K562 (cell line): ENCODE measurements around the gene SLC38A10. TPM values are rescaled to one million over a fixed set of nuclear protein-coding genes. Genes with fewer than 3 reads are reported as not detected.

Experiments used
- ARID1B ChIP-seq: fragments of 450-650 bp; IDR thresholded peaks from 2 replicates; pipeline ENCODE4 v1.6.1; 2016; ENCODE audit warnings: antibody characterized with exemption, mild to moderate bottlenecking, inconsistent platforms
- DMBX1 ChIP-seq: fragments of 250-450 bp; sonication (Bioruptor Pico); IDR thresholded peaks from 2 replicates; pipeline ENCODE4 v1.8.0; 2022; ENCODE audit warnings: inconsistent platforms, mild to moderate bottlenecking, moderate library complexity, borderline replicate concordance
- MAX ChIP-seq: sonication (generic); formaldehyde crosslinking; IDR thresholded peaks from 2 replicates; pipeline ENCODE4 v1.9.0; 2022; ENCODE audit warnings: mild to moderate bottlenecking, missing genetic modification reagents
- MECOM ChIP-seq: fragments of 250-450 bp; sonication (Bioruptor Pico); IDR thresholded peaks from 2 replicates; pipeline ENCODE4 v1.8.0; 2022; ENCODE audit warnings: inconsistent platforms
- NR2F6 ChIP-seq: fragments of 450-650 bp; formaldehyde crosslinking; IDR thresholded peaks from 2 replicates; pipeline ENCODE4 v1.4.0; 2020; ENCODE audit warnings: mild to moderate bottlenecking
- NUFIP1 ChIP-seq: fragments of 450-650 bp; IDR thresholded peaks from 2 replicates; pipeline ENCODE4 v1.6.1; 2018; ENCODE audit not compliant: partially characterized antibody
- POLR2A ChIP-seq: fragments of 450-650 bp; conservative IDR thresholded peaks from 2 replicates; pipeline ENCODE4 v1.6.1; 2016
- SIX5 ChIP-seq, 2 experiments: IDR thresholded peaks; 2 replicates each; pipeline ENCODE4 v1.6.1; 2011; ENCODE audit warnings: low read length in 2 of 2, borderline replicate concordance in 1 of 2, low read depth in 1 of 2, mild to moderate bottlenecking in 1 of 2, moderate library complexity in 1 of 2; ENCODE audit not compliant: insufficient read depth in 1 of 2
- SP2 ChIP-seq: IDR thresholded peaks from 2 replicates; pipeline ENCODE4 v1.6.1; 2011; ENCODE audit warnings: mild to moderate bottlenecking, low read depth, low read length, moderate library complexity; ENCODE audit not compliant: poor library complexity, severe bottlenecking; ENCODE audit errors: extremely low read depth
- TCF3 ChIP-seq: sonication (generic); formaldehyde crosslinking; IDR thresholded peaks from 2 replicates; pipeline ENCODE4 v1.4.0; 2020; ENCODE audit warnings: mild to moderate bottlenecking, missing genetic modification reagents
- ZNF121 ChIP-seq: sonication (generic); formaldehyde crosslinking; conservative IDR thresholded peaks from 2 replicates; pipeline ENCODE4 v1.8.0; 2022; ENCODE audit warnings: missing genetic modification reagents
- ZNF263 ChIP-seq: sonication (generic); formaldehyde crosslinking; IDR thresholded peaks from 2 replicates; pipeline ENCODE4 v1.8.0; 2022; ENCODE audit warnings: mild to moderate bottlenecking, missing genetic modification reagents, borderline replicate concordance
- polyA plus RNA-seq, 8 experiments: library from polyadenylated mRNA; depleted of rRNA in 4 of 8; stranded (reverse) in 5 of 8; unstranded in 3 of 8; fragments of >200 nt; fragmentation: Nextera tagmentation in 2 of 8; fragmentation: Illumina TruSeq in 1 of 8; extraction: Ambion mirVana in 2 of 8; extraction: Trizol in 1 of 8; gene quantifications; 2 replicates each; pipeline versions ENCODE4 v1.2.1 to v1.2.3, GENCODE V29; 2011 to 2014; ENCODE audit warnings: inconsistent platforms in 1 of 8, missing spikeins in 1 of 8
- total RNA-seq, 7 experiments: library from RNA; depleted of rRNA in 6 of 7; stranded (reverse); fragments of >200 nt in 6 of 7; fragmentation: Illumina TruSeq in 2 of 7; extraction: Trizol in 2 of 7; gene quantifications; 2 replicates each; pipeline versions ENCODE4 v1.2.1 to v1.2.3, GENCODE V29; 2011 to 2021; ENCODE audit warnings: low replicate concordance in 1 of 7
- TF ChIP-seq, protein P1 (sequence below), 2 experiments: fragments of 450-650 bp; formaldehyde crosslinking in 1 of 2; IDR thresholded peaks; 2 replicates each; pipeline versions ENCODE4 v1.4.0 to v1.6.1; 2014 to 2020; ENCODE audit warnings: mild to moderate bottlenecking in 2 of 2, borderline replicate concordance in 1 of 2, low read depth in 1 of 2
- TF ChIP-seq, protein P2 (sequence below): fragments of 450-650 bp; IDR thresholded peaks from 2 replicates; pipeline ENCODE4 v1.7.1; 2018; ENCODE audit warnings: mild to moderate bottlenecking, low read depth; ENCODE audit not compliant: partially characterized antibody
- TF ChIP-seq, protein P3 (sequence below): sonication (generic); formaldehyde crosslinking; IDR thresholded peaks from 2 replicates; pipeline ENCODE4 v1.8.0; 2022; ENCODE audit warnings: missing genetic modification reagents, mild to moderate bottlenecking, borderline replicate concordance

Gene SLC38A10
- total and polyA plus RNA-seq, 9 of the 15 experiments (the other 6 are each of a cell fraction or from before 2014, with no cell fraction given): 0.45 to 54.2 (median 13.8) TPM

DNA sequence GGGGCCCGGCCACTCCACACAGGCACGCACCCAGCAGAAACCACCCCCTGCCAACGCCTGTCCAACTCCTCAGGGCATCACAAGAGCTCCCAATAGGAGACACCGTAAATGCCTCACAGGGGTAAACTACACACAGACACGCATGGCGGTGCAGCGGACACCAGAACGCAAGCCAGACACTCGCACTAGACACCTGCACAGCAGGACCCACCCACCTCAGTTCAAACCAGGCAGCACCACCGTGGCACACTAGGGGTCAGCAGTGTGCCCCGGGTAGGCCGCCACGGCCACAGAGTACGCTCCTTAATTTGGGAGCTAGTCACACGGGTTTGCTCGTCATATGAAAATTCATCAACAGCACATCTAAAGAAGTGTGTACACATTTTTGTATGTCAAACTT, 3.4 kb downstream of the SLC38A10 start (continued):
- TF ChIP-seq MAX (CRISPR knock-in tag): peak; percentile 35; the same call in 1 of the 2 replicates
- TF ChIP-seq, protein P1, sequence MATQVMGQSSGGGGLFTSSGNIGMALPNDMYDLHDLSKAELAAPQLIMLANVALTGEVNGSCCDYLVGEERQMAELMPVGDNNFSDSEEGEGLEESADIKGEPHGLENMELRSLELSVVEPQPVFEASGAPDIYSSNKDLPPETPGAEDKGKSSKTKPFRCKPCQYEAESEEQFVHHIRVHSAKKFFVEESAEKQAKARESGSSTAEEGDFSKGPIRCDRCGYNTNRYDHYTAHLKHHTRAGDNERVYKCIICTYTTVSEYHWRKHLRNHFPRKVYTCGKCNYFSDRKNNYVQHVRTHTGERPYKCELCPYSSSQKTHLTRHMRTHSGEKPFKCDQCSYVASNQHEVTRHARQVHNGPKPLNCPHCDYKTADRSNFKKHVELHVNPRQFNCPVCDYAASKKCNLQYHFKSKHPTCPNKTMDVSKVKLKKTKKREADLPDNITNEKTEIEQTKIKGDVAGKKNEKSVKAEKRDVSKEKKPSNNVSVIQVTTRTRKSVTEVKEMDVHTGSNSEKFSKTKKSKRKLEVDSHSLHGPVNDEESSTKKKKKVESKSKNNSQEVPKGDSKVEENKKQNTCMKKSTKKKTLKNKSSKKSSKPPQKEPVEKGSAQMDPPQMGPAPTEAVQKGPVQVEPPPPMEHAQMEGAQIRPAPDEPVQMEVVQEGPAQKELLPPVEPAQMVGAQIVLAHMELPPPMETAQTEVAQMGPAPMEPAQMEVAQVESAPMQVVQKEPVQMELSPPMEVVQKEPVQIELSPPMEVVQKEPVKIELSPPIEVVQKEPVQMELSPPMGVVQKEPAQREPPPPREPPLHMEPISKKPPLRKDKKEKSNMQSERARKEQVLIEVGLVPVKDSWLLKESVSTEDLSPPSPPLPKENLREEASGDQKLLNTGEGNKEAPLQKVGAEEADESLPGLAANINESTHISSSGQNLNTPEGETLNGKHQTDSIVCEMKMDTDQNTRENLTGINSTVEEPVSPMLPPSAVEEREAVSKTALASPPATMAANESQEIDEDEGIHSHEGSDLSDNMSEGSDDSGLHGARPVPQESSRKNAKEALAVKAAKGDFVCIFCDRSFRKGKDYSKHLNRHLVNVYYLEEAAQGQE (IDR thresholded peaks at IDR 0.05; ENCODE audit: borderline replicate concordance): peak; percentile 66
- TF ChIP-seq, protein P1 (CRISPR knock-in tag; IDR thresholded peaks at IDR 0.05; ENCODE audit: low read depth): no peak
- TF ChIP-seq NUFIP1: no peak
- TF ChIP-seq, protein P2, sequence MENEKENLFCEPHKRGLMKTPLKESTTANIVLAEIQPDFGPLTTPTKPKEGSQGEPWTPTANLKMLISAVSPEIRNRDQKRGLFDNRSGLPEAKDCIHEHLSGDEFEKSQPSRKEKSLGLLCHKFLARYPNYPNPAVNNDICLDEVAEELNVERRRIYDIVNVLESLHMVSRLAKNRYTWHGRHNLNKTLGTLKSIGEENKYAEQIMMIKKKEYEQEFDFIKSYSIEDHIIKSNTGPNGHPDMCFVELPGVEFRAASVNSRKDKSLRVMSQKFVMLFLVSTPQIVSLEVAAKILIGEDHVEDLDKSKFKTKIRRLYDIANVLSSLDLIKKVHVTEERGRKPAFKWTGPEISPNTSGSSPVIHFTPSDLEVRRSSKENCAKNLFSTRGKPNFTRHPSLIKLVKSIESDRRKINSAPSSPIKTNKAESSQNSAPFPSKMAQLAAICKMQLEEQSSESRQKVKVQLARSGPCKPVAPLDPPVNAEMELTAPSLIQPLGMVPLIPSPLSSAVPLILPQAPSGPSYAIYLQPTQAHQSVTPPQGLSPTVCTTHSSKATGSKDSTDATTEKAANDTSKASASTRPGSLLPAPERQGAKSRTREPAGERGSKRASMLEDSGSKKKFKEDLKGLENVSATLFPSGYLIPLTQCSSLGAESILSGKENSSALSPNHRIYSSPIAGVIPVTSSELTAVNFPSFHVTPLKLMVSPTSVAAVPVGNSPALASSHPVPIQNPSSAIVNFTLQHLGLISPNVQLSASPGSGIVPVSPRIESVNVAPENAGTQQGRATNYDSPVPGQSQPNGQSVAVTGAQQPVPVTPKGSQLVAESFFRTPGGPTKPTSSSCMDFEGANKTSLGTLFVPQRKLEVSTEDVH: no peak
- TF ChIP-seq SIX5 (IDR thresholded peaks at IDR 0.05; ENCODE audit: borderline replicate concordance in 1 of 2, insufficient read depth in 1 of 2, low read depth in 1 of 2, low read length in 2 of 2): no peak
- TF ChIP-seq NR2F6 (CRISPR knock-in tag): no peak
- no peak for TF ChIP-seq DMBX1 (CRISPR knock-in tag)
- no peak for TF ChIP-seq ZNF263 (CRISPR knock-in tag)
- no peak for TF ChIP-seq TCF3 (CRISPR knock-in tag)
- TF ChIP-seq, protein P3, sequence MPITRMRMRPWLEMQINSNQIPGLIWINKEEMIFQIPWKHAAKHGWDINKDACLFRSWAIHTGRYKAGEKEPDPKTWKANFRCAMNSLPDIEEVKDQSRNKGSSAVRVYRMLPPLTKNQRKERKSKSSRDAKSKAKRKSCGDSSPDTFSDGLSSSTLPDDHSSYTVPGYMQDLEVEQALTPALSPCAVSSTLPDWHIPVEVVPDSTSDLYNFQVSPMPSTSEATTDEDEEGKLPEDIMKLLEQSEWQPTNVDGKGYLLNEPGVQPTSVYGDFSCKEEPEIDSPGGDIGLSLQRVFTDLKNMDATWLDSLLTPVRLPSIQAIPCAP (CRISPR knock-in tag): no peak
- no peak for TF ChIP-seq POLR2A
- no peak for TF ChIP-seq ZNF121 (CRISPR knock-in tag)
- TF ChIP-seq ARID1B: no peak
- TF ChIP-seq SP2: no peak
- TF ChIP-seq MECOM (CRISPR knock-in tag): no peak
